HL-60/S4 treated with retinoic acid at 250 ng/mL for 4 days and 3 days (cell line): Measurements from ENCODE around the gene MRNIP.
"Not testable (repeated sequence)": the region's sequence is repeated elsewhere in the genome, so short reads cannot be mapped to it uniquely, and the experiment has no call there.

Experiments
- in situ Hi-C: fragments of 300-500 bp; cut with MboI; formaldehyde crosslinking; loops from 2 replicates; pipeline ENCODE4 v1.7.0; 2022; ENCODE audit warnings: low sequenced_read_pairs

MRNIP gene

DNA sequence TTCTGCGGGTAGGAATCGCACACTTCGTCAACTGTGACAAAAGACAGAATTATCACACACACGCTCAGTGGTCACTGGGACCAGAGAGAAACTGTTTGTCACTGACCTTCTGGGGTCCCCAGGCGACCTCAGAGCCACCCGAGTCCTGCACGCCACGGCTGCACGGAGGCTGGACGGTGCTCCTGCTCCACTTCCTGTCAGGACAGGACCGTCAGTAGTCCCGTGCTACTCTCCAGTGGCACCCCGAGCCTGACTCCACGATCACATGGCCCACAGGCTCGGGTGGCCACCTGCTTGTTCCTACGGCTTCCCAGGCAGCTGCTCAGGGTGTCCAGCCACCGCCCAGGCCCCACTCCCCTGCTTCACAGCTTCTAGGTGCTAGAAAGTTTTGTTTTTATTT, 17.9 kb downstream of the MRNIP start:
- in situ Hi-C loops = no loop called here

- in situ Hi-C loops = no loop called here
Observed at GRCh38 chr5:179840321-179840720, 18.3 kb downstream of the MRNIP start.

DNA sequence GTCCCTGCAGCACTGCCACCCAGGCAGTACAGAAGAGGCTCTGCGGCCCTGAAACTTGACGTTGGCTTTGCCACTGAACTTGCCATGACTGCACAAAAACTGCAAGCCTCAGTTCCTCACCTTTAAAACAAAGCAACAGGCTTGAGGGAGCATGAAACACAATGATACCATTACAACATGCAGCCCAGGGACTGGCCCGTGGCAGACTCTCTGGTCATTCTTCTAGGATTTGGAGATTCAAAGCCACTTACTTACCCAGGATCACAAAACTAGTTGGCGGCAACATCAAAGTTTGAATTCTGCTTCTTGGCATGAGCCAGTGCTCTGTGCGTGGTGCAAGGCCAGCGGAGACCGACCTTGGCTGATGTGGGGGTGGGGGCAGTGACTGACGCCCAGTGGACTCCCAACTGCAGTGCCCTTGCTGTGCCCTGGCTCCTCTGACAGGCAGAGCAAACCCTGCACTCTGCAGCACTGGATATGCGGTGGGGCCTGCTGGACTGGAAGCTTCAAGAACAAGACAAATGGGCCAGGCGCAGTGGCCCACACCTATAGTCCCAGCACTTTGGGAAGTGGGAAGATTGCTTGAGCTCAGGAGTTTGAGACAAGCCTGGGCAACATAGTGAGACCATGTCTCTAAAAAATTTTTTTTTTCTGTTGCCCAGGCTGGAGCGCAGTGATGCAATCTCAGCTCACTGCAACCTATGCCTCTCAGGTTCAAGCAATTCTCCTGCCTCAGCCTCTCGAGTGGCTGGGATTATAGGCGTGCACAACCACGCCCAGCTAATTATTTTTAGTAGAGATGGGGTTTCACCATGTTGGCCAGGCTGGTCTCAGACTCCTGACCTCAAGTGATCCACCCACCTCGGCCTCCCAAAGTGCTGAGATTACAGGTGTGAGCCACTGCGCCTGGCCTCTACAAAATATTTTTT, 19.0 kb downstream of the MRNIP start:
- in situ Hi-C loops = no loop called here

DNA sequence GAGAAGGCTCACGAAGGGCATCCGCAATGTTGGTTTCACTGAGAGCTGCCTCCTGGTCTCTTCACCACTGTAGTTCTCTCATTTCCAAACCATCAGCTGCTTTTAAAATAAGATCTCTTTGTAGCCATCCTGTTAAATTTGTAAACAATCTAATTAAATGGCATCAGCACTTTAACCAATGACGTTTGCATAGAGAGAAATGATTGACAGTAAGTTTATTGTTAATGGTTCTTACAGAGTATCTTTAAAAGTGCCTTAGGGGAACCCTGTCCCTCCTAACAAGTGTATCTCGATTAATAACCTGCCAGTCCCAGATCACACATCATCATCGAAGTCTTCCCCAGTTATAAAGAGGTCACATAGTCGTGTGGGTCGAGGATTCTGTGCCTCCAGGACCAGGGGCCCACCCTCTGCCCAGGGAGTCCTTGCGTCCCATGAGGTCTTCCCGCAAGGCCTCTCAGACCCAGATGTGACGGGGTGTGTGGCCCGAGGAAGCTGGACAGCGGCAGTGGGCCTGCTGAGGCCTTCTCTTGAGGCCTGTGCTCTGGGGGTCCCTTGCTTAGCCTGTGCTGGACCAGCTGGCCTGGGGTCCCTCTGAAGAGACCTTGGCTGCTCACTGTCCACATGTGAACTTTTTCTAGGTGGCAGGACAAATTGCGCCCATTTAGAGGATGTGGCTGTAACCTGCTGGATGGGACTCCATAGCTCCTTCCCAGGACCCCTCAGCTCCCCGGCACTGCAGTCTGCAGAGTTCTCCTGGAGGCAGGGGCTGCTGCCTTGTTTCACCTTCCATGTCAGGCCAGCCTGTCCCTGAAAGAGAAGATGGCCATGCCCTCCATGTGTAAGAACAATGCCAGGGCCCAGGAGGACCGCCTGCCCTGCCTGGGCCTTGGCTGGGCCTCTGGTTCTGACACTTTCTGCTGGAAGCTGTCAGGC, 21.3 kb downstream of the MRNIP start:
- in situ Hi-C loops = no loop called here

- in situ Hi-C loops = no loop called here
Observed at GRCh38 chr5:179836225-179837019, 22.2 kb downstream of the MRNIP start.

GRCh38 chr5:179834871-179835270, 23.7 kb downstream of the MRNIP start:
- in situ Hi-C loops = not testable (repeated sequence)

DNA sequence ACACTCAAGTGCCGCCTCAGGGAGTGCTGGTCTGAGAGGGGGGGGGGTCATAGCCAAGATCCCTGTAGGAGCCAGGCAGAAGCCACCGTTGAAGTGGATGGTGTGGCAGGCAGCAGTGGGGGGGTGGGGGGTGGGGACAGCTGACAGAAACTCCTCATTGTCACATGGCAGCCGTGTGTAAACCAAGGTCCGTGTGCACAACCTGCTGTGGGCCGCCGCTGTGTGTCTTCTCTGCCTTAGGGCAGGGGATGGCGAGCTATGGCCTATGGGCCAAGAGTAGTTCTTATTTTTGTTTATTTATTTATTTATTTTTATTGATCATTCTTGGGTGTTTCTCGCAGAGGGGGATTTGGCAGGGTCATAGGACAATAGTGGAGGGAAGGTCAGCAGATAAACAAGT, 24.5 kb downstream of the MRNIP start:
- in situ Hi-C loops = no loop called here

- in situ Hi-C loops = no loop called here
Observed at GRCh38 chr5:179833709-179834070, 24.9 kb downstream of the MRNIP start.

- in situ Hi-C loops = no loop called here
Observed at GRCh38 chr5:179833056-179833708, 25.4 kb downstream of the MRNIP start.

DNA sequence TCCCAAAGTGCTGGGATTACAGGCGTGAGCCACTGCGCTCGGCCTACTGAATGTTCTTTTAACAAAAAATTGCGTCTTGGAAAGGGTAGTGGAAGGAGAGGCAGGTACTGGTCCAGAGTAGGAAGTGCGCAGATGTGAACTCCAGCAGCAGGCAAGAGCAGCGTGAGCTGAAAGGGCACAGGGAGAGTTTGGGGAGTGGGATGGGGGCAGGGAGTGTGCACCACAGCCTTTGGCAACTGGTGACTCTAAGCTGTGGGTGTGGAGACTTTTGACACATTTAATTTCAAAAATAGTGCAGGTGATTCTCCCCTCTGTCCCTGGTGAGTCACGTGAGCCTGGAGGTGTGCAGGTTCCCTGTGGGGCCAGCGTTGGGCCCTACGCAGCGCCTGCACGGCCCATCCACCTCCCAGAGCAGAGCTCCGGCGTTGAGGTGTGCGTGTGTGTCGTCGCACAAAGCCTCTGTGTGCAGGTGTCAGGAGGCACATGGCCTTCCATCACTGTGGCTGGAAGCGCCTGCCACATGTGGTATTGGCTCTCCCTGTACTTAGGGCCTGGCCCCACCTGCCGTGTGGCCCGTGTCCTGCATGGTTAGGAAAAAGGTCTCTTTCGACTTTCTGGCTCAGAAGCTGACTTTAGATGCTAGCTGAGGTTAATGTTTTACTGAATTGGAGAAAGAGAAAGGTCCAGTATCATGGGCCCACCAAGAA, 26.4 kb downstream of the MRNIP start:
- in situ Hi-C loops = no loop called here

DNA sequence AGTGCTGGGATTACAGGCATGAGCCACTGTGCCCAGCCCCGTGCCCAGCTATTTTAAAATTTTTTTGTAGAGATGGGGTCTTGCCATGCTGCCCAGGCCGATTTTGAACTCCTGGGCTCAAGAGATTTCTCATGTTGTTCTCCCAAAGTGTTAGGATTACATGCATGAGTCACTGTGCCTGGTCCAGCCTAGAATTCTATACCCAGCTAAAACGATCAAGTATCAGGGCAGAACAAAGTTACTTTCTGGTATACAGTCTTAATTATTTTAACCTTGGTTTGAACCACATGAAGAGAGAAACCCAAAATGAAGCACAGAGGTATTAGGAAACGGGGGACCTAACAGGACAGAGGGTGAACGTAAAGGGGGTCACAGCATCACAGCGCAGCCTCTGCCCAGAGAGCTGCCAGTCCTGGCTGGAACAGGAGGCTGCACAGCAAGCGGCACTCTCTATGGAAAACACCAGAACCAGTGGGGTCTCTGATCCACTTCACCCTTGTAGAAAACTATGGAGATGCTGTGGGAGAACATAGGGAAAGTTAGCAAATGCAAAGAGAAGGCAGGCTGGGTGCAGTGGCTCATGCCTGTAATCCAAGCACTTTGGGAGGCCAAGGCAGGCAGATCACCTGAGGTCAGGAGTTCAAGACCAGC, 27.7 kb downstream of the MRNIP start:
- in situ Hi-C loops = no loop called here

DNA sequence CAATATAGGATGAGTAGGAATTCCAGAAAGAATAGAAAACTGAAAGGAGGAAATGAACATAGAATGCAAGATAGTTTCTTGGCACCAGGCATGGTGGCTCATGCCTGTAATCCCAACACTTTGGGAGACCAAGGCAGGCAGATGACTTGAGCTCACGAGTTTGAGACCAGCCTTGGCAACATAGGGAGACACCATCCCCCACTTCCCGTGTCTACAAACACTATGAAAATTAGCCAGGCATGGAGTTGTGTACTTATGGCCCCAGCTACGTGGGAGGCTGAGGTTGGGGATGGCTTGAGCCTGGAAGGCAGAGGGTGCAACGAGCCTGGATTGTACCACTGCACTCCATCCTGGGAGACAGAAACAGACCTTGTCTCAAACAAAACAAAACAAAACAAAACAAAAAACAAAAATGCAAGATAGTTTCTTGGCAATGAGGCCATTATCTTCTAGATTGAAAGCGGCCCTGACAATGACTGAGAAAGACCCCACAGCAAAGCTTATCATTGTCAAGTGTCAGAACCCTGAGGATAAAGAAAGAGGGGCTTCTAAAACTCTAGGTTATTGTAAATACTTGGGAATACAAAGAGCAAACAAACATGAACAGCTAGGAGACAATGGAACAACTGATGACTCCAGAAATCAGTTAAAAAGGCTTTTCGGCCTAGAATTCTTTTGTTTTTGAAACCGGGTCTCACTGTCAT, 28.7 kb downstream of the MRNIP start:
- in situ Hi-C loops = no loop called here

DNA sequence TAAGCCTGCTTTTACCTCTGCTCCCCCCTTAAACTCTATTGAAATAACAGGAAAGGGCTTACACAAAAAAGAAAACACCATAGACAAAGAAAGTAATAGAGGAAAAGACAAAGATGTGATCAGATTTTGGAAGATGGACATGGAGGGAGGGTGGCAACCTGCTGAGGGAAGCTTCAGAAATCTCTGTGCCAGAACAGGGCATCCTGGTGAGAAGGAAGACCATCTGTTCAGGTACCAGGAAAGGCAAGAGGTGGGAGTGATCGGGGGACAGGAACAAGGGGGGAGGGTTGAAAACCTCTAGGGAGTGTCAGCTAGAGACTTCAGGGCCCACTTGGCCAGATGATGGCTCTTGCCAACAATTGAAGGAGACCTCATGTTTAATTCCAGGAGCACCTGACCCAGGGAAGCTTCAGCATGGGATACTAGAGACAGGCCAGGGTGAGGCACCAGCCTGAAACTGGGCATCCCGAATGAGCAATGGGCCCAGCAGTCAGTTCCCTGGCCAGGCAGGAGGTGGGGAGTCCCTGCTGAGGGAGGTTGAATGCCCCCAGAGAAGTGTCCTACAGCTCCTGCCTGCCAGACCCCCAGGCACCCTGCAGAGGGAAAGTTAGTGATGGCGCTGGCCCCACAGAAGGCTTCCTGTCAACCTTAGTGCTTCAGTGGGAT, 29.7 kb downstream of the MRNIP start:
- in situ Hi-C loops = no loop called here

GRCh38 chr5:179827680-179828079, 30.9 kb downstream of the MRNIP start:
- in situ Hi-C loops = no loop called here

GRCh38 chr5:179825655-179826182, 32.9 kb downstream of the MRNIP start:
- in situ Hi-C loops = no loop called here

DNA sequence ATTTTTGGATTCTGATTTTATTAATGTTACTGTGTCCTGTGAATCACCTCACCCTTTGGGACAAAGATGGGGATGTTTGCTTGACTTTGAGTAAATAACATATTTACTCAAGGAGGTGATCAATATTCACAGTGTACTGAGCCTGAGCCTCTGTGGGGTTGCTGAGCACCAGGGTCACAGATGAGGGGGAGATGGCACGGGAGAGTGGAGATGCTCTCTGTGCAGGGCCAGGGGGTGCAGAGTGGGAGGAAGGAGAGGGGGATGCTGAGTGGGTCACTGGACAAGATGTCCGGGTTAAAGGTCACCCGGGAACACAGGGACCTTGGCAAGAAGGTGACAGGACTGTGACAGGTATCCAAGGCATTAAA, 33.9 kb downstream of the MRNIP start:
- in situ Hi-C loops = no loop called here

DNA sequence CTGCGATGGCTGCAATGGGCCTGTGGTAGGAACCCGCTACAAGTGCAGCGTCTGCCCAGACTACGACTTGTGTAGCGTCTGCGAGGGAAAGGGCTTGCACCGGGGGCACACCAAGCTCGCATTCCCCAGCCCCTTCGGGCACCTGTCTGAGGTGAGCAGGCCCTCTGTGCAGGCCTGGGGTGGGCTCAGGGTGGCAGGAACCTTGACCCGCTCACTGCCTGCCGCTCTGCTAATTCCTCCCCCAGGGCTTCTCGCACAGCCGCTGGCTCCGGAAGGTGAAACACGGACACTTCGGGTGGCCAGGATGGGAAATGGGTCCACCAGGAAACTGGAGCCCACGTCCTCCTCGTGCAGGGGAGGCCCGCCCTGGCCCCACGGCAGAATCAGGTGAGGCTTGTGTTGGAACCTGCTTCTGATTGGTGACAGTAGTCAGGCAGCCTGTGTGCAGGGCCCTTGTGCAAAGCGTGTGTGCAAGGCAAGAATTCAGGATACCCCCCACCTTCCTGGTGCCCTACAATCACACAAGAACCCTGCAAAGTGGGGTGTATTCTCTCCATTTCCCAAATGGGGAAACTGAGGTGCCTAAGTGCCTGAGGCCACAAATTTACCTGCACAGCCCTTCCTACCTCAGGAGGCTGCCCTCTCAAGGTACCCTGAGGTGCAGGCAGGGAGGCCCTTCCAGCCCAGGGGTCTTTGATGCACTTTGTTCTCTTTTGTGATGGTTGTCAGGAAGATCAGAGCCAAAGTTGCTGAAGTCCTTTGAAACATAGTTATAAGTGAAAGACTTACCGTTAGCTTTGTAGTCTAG, 34.5 kb downstream of the MRNIP start:
- in situ Hi-C loops = no loop called here
